ENCODE measurements around the gene PRX. TPM values are rescaled to one million over a fixed set of nuclear protein-coding genes. Genes with fewer than 3 reads are reported as not detected.

PRX gene
- total RNA-seq, 1 donor from 2014 or later, result 0.96 TPM

- no peak overlapping the region for H3K4me3 Mint-ChIP-seq (ENCODE audit: low read depth)
- peaks cover 13% of the 10 kb centered on the region for H3K4me1 Mint-ChIP-seq (ENCODE audit: low read depth)
- H3K36me3 Mint-ChIP-seq (ENCODE audit: insufficient read depth), result peaks cover 5% of the 10 kb centered on the region
- H3K27me3 Mint-ChIP-seq, result no peaks in the 10 kb centered on the region
- TF ChIP-seq CTCF (IDR thresholded peaks at IDR 0.05; ENCODE audit: unreplicated experiment), result no peak
- DNase-seq (ENCODE audit: low spot score, unreplicated experiment), result no peak
- no peaks in the 10 kb centered on the region for H3K9me3 Mint-ChIP-seq (ENCODE audit: low read depth)
- no peak overlapping the region for H3K27ac Mint-ChIP-seq
These were observed 68.8 kb downstream of the PRX start for GRCh38 chr19:40344422-40344821.

Small RNA genes lying within 50 kb of the gene (microRNA-seq; reads per million reads assigned to microRNA genes)
- 2.4 reads per million for gene MIR6796 (ENCODE audit: borderline number of aligned reads, unreplicated experiment)

Other genes with a start within 250 kb of the PRX start
- 35.3 and 37.2 TPM in 2 replicates for gene MAP3K10, start 222.0 kb downstream of the PRX start, total RNA-seq
- gene TTC9B, start 195.0 kb downstream of the PRX start, total RNA-seq, result not detected in 2 replicates
- 0.50 and 0.78 TPM in 2 replicates for gene CCNP, start 186.7 kb downstream of the PRX start, total RNA-seq
- gene AKT2, start 128.0 kb downstream of the PRX start, total RNA-seq, result 200 TPM in 2 replicates
- gene C19orf47, start 65.0 kb downstream of the PRX start, total RNA-seq, result 19.0 and 19.1 TPM in 2 replicates
- gene PLD3, start 64.7 kb downstream of the PRX start, total RNA-seq, result 349 and 353 TPM in 2 replicates
- gene HIPK4, start 23.2 kb downstream of the PRX start, total RNA-seq, result 0.11 TPM in 1 of 2 replicates, not detected in the other
- 4.1 and 4.4 TPM in 2 replicates for gene SERTAD1, start 12.6 kb upstream of the PRX start, total RNA-seq
- gene SERTAD3, start 31.0 kb upstream of the PRX start, total RNA-seq, result 26.5 and 27.5 TPM in 2 replicates
- gene BLVRB, start 52.4 kb upstream of the PRX start, total RNA-seq, result 14.0 and 16.4 TPM in 2 replicates
- gene SPTBN4, start 53.6 kb upstream of the PRX start, total RNA-seq, result 2.8 and 3.1 TPM in 2 replicates
- gene SHKBP1, start 163.5 kb upstream of the PRX start, total RNA-seq, result 102 and 114 TPM in 2 replicates
- gene LTBP4, start 188.0 kb upstream of the PRX start, total RNA-seq, result 25.4 TPM in 2 replicates

All from progenitor cell of endocrine pancreas (in vitro differentiated cells).